ENCODE measurements around the gene KLF12.
A peak's percentile ranks its signal among the peaks of the same experiment; 100 is the strongest.

Gene KLF12

GRCh38 chr13:74135326-74136083, 1.3 kb upstream of the KLF12 start:
- TF ChIP-seq CTCF (IDR thresholded peaks at IDR 0.05; ENCODE audit: low read depth, low read length), result no peak
- peak overlapping the region; percentile 87 for H3K4me3 ChIP-seq (ENCODE audit: low read depth, low read length)

DNA sequence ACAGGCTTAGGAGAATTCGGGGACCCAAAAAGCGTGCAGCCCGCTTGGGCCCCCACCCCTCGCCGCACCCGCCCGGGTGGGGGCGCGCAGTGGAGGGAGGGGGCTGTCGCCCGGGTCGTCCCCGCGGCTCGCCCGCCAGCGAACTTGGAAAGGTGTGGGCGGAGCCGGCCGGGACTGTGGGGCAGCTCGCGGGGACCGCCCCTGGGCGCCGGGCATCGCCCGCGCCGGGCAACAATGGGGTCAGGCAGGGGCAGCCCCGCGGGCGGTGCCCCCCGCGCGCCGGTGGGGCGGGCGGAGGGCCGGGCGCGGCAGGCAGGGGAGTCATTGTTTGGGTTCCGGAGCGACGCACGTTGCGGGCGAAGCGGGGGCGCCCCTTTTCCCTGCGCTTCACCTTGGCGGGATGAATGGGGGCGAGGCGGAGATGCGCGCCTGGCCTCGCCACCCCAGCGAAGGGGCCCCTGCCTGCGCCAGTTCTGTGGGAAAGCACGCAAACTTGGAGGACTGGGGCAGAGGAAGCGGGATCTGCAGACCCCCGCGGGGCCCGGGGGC, 647 bp upstream of the KLF12 start:
- no peak for TF ChIP-seq CTCF (IDR thresholded peaks at IDR 0.05; ENCODE audit: low read depth, low read length)
- H3K4me3 ChIP-seq (ENCODE audit: low read depth, low read length), result peak overlapping the region; percentile 87

DNA sequence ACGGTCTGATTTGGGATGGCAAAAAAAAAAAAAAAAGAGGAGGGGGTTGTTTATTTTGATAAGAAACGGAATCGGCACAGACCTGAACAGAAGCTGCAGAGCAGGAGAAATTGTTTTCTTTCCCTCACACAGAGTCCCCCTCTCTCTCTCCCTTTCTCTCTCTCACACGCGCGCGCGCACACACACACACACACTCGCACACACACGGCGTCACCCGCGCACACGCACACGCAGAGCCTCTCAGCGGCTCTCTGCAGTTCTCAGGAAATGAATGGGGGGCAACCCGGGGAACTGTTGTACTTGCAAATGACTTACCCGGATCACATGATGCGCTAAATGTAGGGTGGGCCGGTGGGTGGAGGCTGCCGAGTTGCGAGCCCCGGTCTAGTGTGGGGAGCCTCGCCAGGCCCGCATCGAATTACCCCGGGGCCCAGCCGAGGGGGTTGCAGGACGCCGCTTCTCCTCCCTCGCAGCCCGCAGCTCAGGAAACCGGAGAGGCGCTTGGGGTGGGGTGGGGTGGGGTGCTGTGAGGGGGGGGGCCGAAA, 475 bp downstream of the KLF12 start:
- TF ChIP-seq CTCF (IDR thresholded peaks at IDR 0.05; ENCODE audit: low read depth, low read length), result no peak
- peak overlapping the region; percentile 87 for H3K4me3 ChIP-seq (ENCODE audit: low read depth, low read length)

DNA sequence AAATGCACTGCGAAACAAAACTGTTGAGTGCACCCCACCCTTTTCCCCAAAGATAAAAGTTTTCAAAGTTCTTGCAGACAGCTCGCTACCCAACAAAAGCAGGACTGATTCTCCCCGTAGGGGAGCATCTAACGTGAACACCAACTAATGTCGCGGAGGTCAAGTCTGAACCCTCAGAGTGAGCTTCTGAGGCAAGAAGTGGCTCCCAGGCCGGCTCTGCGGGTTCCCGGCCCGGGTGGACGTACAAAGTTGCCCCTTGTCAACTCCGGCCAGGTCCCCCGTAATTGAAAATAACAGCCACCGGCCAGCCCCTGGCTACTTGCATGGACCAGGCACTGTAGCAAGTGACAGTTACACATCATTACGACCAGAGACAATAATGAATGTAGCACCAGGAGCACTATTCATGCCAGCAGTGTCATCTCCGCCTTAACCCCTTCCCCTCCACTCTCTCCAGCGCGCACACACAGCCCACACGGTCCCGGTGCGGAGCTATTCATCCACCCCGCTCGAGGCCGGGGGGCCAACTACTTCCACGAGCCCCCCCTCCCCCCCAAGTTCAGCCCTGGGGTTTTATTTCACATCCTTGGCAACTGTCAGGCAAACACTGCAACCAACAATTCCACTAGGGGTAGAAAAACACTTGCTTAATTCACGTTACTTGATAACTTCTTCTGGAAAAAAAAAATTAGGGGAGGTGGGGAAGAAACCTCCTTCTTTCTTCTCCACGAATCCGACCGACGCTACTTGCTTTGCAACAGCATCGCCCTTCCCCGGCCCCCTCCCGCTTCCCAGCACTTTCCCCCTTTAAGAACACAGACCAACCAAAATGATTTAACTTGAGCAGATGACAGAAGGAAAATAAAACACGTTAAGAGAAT, 1.2 kb downstream of the KLF12 start:
- no peak for TF ChIP-seq CTCF (IDR thresholded peaks at IDR 0.05; ENCODE audit: low read depth, low read length)

GRCh38 chr13:74132152-74132775, 1.9 kb downstream of the KLF12 start:
- H3K4me3 ChIP-seq (ENCODE audit: low read depth, low read length), result peak overlapping the region; percentile 87
- TF ChIP-seq CTCF (IDR thresholded peaks at IDR 0.05; ENCODE audit: low read depth, low read length), result no peak

More for the DNA sequence above, 1.2 kb downstream of the KLF12 start:
- peak overlapping the region; percentile 87 for H3K4me3 ChIP-seq (ENCODE audit: low read depth, low read length)

DNA sequence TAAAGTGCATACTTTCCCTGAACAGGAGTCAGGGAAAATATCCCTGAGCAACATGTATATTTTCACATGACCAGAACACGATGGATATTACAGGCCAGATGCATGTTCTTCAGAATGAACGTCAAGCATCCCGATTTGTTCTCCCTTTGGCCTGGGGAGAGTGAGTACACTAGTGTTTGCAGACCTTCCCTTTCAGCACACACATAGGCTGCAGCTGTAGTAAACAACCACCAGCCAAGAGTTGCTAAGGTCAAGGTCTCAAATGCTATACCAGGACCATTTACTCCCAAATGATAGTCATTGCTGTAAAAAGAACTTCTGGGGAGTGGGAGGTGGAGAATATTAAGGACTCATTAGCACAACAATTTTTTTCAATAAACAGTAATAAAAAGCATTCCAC, 3.0 kb downstream of the KLF12 start:
- TF ChIP-seq CTCF (IDR thresholded peaks at IDR 0.05; ENCODE audit: low read depth, low read length), result no peak
- H3K4me3 ChIP-seq (ENCODE audit: low read depth, low read length), result peak overlapping the region; percentile 2; the same call in 1 of the 2 replicates
